ENCODE results near the gene REV1.

DNA sequence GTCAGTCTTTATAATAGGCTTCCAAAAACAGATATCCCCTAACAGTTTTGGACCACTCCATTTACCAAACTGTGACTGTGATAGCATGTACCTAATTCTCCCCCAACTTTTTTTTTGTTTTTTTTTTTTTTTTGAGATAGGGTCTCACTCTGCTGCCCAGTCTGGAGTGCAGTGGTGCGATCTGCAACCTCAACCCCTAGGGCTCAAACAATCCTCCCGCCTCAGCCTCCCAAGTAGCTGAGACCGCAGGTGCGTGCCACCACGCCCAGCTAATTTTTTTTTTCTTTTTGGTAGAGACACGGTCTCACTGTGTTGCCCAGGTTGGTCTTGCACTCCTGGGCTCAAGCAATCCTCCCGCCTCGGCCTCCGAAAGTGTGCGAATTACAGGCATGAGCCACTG is 52.9 kb downstream of the REV1 start:
- TF ChIP-seq GATA2 (IDR thresholded peaks at IDR 0.05; ENCODE audit: low read depth, low read length) (no peak), GATA3 (IDR thresholded peaks at IDR 0.05; ENCODE audit: low read depth, low read length) (no peak)

Measured in SH-SY5Y (cell line).